ENCODE results near the gene SLC9A1. TPM values are rescaled to one million over a fixed set of nuclear protein-coding genes. Genes with fewer than 3 reads are reported as not detected.

Gene SLC9A1
- polyA plus RNA-seq, 1 donor (not counting 4 experiments of a cell fraction or from before 2014, with no cell fraction given) = 12.4 TPM

Other genes with a start within 250 kb of the SLC9A1 start
- gene NR0B2, start 241.2 kb downstream of the SLC9A1 start, polyA plus RNA-seq = not detected in 3 replicates
- 27.4 to 89.5 TPM (median 57.3 TPM) in 3 replicates for gene NUDC, start 233.4 kb downstream of the SLC9A1 start, polyA plus RNA-seq
- gene KDF1, start 194.7 kb downstream of the SLC9A1 start, polyA plus RNA-seq = 13.8 to 21.3 TPM (median 16.1 TPM) in 3 replicates
- 130 to 166 TPM (median 164 TPM) in 3 replicates for gene TRNP1, start 161.4 kb downstream of the SLC9A1 start, polyA plus RNA-seq
- 26.5 to 50.8 TPM (median 36.6 TPM) in 3 replicates for gene TENT5B, start 142.3 kb downstream of the SLC9A1 start, polyA plus RNA-seq
- gene WDTC1, start 79.5 kb upstream of the SLC9A1 start, polyA plus RNA-seq = 5.1 to 10.1 TPM (median 5.7 TPM) in 3 replicates
- gene TMEM222, start 167.0 kb upstream of the SLC9A1 start, polyA plus RNA-seq = 23.7 to 40.4 TPM (median 31.3 TPM) in 3 replicates
- gene SYTL1, start 186.9 kb upstream of the SLC9A1 start, polyA plus RNA-seq = 15.5 to 34.0 TPM (median 15.6 TPM) in 3 replicates
- 13.4 to 19.3 TPM (median 16.7 TPM) in 3 replicates for gene MAP3K6, start 211.8 kb upstream of the SLC9A1 start, polyA plus RNA-seq
- 0.08 TPM in 1 of 3 replicates, not detected in the others for gene FCN3, start 219.7 kb upstream of the SLC9A1 start, polyA plus RNA-seq
- 2.6 to 5.9 TPM (median 2.7 TPM) in 3 replicates for gene CD164L2, start 228.2 kb upstream of the SLC9A1 start, polyA plus RNA-seq
- 0.94 to 2.5 TPM (median 1.4 TPM) in 3 replicates for gene GPR3, start 237.5 kb upstream of the SLC9A1 start, polyA plus RNA-seq

All from keratinocyte (primary cell).